Raji (cell line): ENCODE data around the gene STX4.

Experiments used
- POLR2A ChIP-seq: IDR thresholded peaks from 2 replicates; pipeline ENCODE4 v1.6.1; 2011; ENCODE audit warnings: low read depth, low read length, control low read depth; ENCODE audit not compliant: insufficient read depth

Gene STX4

GRCh38 chr16:31008149-31008548, 25.2 kb upstream of the STX4 start:
- TF ChIP-seq POLR2A = no peak

DNA sequence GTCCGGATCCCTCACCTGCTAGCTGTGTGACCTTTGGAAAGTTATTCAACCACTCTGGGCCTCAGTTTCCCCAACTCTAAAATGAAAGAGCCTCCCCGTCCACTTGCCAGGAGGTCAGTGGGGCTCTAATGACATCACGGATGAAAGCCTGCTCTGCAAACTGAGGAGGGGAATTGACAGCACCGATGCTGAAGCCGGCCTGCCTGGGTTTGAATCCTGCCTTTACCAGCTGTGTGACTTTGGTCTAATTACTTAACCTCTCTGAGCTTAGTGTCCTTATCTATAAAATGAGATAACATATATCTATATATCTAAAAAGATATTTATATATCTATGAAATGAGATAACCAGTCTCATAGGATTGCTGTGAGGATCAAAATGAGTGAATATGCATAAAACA, 24.8 kb upstream of the STX4 start:
- TF ChIP-seq POLR2A = no peak

DNA sequence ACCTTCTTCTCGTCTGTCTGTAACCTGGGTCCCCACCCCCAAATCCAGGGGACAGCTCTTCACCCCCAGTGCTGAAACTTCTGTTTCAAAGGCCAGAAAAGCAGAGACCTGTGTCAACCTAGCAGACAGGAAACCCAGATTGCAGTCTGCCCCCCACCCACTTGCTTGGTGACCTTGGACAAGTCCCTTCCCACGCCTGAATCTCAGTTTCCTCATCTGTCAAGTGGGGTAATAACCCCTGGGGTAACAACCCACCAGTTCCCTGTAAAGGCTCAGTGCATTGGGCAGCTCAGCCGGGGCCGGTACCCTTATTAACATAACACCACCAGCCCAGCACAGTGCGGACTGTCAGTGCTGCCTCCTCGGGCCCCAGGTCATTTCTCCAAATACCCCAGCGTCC, 24.2 kb upstream of the STX4 start:
- TF ChIP-seq POLR2A = no peak

GRCh38 chr16:31009894-31010584, 23.3 kb upstream of the STX4 start:
- TF ChIP-seq POLR2A = no peak

DNA sequence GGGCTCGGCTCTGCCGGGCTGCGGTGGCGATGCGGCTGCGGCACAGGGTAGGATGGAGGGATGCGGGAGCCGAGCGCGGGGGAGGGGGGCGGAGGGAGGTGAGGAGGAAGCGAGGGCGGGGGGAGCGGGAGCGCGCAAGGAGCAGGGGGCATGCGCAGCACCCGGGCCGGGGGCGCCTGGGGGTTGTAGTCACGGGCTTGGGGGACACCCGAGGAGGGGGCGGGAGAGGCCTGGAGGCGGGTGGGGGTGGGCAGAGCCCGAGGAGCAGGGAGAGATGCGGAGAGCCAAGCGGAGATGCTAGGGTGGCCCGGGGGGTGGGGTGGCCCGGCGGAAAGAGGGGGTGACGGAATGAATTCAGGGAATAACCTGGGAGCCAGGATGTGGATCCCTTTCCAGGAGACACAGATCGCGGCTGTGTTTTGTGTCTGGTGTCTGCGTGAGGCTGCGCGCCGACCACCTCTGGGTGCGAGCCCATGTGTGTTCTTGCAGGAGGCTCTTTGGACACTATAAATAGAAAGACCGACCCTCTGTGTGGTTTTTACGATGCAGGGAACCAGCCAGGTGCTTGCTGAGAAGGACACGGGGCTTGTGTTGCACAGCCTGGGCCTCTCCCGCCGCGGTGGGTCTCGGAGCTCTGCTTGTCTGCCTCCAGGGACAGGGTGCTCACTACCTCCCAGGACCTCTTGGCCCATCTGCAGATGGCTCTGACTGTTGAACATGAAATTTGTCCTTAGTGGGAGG, 22.6 kb upstream of the STX4 start, which contains the start of gene STX1B:
Gene STX1B (minus strand): TSS at position 54 of the 741 bp plus-strand sequence. CDS start 242 bp downstream, outside the sequence.
- TF ChIP-seq POLR2A = no peak

GRCh38 chr16:31016018-31016417, 17.3 kb upstream of the STX4 start:
- TF ChIP-seq POLR2A = no peak

- TF ChIP-seq POLR2A = no peak
These were observed 12.8 kb upstream of the STX4 start for GRCh38 chr16:31020536-31020935.

DNA sequence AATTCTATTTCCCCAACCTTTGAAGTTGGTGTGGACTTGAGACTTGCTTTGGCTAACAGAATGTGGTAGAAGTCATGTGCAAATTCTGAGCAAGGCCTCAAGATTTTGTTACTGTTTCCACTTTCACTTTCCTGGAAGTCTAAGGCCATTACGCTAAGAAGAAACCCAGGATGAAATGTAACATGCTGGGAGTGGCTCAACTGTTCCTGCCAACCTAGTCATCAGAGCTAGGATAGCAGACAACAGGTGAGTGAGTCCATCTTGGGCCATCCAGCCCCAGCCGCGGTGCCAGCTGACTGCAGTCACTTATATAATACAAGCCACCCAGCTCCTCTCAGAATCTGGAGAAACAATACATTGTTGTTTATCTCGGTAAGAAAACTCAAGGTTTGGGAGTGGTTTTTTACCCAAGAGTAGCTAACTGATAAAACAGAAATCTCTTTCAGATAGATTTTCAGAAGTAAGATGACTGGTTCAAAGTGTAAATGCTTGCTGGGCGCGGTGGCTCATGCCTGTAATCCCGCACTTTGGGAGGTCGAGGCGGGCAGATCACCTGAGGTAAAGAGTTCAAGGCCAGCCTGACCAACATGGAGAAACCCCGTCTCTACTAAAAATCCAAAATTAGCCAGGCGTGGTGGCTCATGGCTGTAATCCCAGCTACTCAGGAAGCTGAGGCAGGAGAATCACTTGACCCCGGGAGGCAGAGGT, 10.7 kb upstream of the STX4 start:
- TF ChIP-seq POLR2A = no peak

DNA sequence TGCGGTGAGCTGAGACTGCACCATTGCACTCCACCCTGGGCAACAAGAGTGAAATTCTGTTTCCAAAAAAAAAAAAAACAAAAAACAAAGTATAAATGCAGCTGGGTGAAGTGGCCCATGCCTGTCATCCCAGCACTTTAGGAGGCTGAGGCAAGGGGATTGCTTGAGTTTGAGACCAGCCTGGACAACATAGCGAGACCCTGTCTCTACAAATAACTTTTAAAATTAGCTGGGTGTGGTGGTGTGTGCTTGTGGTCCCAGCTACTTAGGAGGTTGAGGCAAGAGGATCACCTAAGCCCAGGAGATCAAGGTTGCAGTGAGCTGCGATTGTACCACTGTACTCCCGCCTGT, 10.1 kb upstream of the STX4 start:
- TF ChIP-seq POLR2A = no peak

DNA sequence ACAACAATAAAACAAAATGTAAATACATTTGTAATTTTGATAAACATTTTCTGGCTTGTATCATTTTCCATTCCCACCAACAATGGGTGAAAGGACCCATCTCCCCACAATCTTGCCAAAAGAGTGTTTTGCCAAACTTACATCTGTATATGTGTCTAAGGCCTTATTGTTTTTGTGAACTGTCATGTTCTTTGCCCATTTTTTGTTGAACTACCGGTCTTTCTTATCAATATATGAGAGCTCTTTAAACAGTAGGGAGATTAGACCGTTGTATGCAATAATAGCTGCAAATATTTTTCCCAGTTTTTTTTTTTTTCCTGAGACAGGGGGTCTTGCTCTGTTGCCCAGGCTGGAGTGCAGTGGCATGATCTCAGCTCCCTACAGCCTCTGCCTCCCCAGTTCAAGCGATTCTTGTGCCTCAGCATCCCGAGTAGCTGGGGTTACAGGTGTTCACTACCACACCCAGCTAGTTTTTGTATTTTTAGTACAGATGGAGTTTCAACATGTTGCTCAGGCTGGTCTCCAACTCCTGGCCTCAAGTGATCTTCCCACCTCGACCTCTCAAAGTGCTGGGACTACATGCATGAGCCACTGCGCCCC, 9.6 kb upstream of the STX4 start:
- TF ChIP-seq POLR2A = no peak

GRCh38 chr16:31025339-31025738, 8.0 kb upstream of the STX4 start:
- TF ChIP-seq POLR2A = no peak

- no peak for TF ChIP-seq POLR2A
These were observed 4.1 kb upstream of the STX4 start for GRCh38 chr16:31029272-31029671.

DNA sequence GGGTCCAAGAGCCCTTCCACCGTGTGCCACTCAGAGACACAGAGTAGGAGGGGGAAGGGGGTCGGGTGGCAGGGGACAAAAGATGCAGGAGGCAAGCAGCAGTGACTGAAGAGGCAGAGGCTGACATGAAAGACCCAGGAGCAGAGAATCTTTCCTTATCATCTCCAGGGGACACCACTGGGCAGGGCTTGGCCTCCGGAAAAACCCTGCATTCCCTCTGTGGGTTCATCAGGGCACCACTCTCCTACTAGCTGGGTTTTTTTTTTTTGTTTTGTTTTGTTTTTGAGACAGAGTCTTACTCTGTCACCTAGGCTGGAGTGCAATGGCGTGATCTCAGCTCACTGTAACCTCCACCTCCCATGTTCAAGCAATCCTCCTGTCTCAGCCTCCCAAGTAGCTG, 2.1 kb upstream of the STX4 start:
- no peak for TF ChIP-seq POLR2A

GRCh38 chr16:31033709-31034492, 543 bp downstream of the STX4 start:
- TF ChIP-seq POLR2A = peak; percentile 41; the same call in 1 of the 2 replicates

GRCh38 chr16:31036691-31037090, 3.3 kb downstream of the STX4 start:
- no peak for TF ChIP-seq POLR2A
